Measurements from ENCODE around the gene FAM216A.

- TF ChIP-seq EZH2 (IDR thresholded peaks at IDR 0.05; ENCODE audit: insufficient read depth, poor library complexity, severe bottlenecking) (no peak), EZH2phosphoT487 (IDR thresholded peaks at IDR 0.05; ENCODE audit: insufficient read depth, low read depth) (no peak)
These were observed 6.8 kb downstream of the FAM216A start for GRCh38 chr12:110475426-110475825.
